Kidney epithelial cell (primary cell): ENCODE results near the gene PEPD. TPM values are rescaled to one million over a fixed set of nuclear protein-coding genes. Genes with fewer than 3 reads are reported as not detected.
A peak's percentile ranks its signal among the peaks of the same experiment; 100 is the strongest.
"Not testable (repeated sequence)": the region's sequence is repeated elsewhere in the genome, so short reads cannot be mapped to it uniquely, and the experiment has no call there.

Experiments used
- DNase-seq: peaks from one replicate; pipeline ENCODE4 v3.0.0-alpha.2; 2010; ENCODE audit warnings: low read depth
- H3K27me3 ChIP-seq: 2 replicates; pipeline ENCODE4 v1.6.0; 2011; ENCODE audit warnings: low read length; ENCODE audit not compliant: control insufficient read depth, insufficient read depth
- H3K36me3 ChIP-seq: 2 replicates; pipeline ENCODE4 v1.5.1; 2011; ENCODE audit warnings: low read length; ENCODE audit not compliant: control insufficient read depth, insufficient read depth
- H3K4me3 ChIP-seq: 2 replicates; pipeline ENCODE4 v1.5.1; 2011; ENCODE audit warnings: low read depth, mild to moderate bottlenecking, control low read depth, low read length
- CTCF ChIP-seq: IDR thresholded peaks from 2 replicates; pipeline ENCODE4 v1.5.1; 2011; ENCODE audit warnings: mild to moderate bottlenecking, moderate library complexity, low read length, control low read depth, inconsistent platforms; ENCODE audit not compliant: insufficient read depth, poor library complexity, severe bottlenecking
- total RNA-seq: library from RNA; depleted of rRNA; stranded (reverse); fragments of >200 nt; gene quantifications from 2 replicates; pipeline ENCODE4 v1.2.3, GENCODE V29; 2015

The PEPD gene
- total RNA-seq, result 81.7 and 88.6 TPM in 2 replicates

GRCh38 chr19:33521480-33522370, at the start of gene PEPD:
Gene PEPD, minus strand, starts transcription at chr19:33521791. Its CDS starts 31 bp downstream, at chr19:33521760.
- DNase-seq, result peak; percentile 16
- Histone ChIP-seq H3K36me3 (no peaks in the 10 kb centered on the region), H3K4me3 (peak within 1 kb of the TSS; percentile 95), H3K27me3 (peaks cover 17% of the 10 kb centered on the region)
- TF ChIP-seq CTCF, result no peak

- no peaks in the 10 kb centered on the region for H3K36me3 ChIP-seq
- no peak for TF ChIP-seq CTCF
Observed at GRCh38 chr19:33569821-33570220, 48.2 kb upstream of the PEPD start.

GRCh38 chr19:33568706-33569105, 47.1 kb upstream of the PEPD start:
- Histone ChIP-seq H3K36me3 (no peaks in the 10 kb centered on the region), H3K27me3 (no peaks in the 10 kb centered on the region), H3K4me3 (no peak overlapping the region)
- TF ChIP-seq CTCF, result no peak
- no peak for DNase-seq

More at GRCh38 chr19:33569821-33570220, 48.2 kb upstream of the PEPD start:
- no peaks in the 10 kb centered on the region for H3K27me3 ChIP-seq
- DNase-seq, result no peak
- no peak overlapping the region for H3K4me3 ChIP-seq

GRCh38 chr19:33564836-33565338, 43.3 kb upstream of the PEPD start:
- H3K27me3 ChIP-seq, result no peaks in the 10 kb centered on the region
- TF ChIP-seq CTCF, result no peak
- no peak overlapping the region for H3K4me3 ChIP-seq
- DNase-seq, result no peak
- H3K36me3 ChIP-seq, result no peaks in the 10 kb centered on the region

- no peaks in the 10 kb centered on the region for H3K36me3 ChIP-seq
- no peaks in the 10 kb centered on the region for H3K27me3 ChIP-seq
- no peak for TF ChIP-seq CTCF
- DNase-seq, result no peak
- H3K4me3 ChIP-seq, result no peak overlapping the region
Observed at GRCh38 chr19:33562636-33563035, 41.0 kb upstream of the PEPD start.

- H3K27me3 ChIP-seq, H3K4me3 ChIP-seq, H3K36me3 ChIP-seq, DNase-seq: not testable (repeated sequence)
Observed at GRCh38 chr19:33561666-33562065, 40.1 kb upstream of the PEPD start.
